HG03457 (cell line): ENCODE data around the gene BRSK2.

Experiments
- ATAC-seq: cut with Tn5 transposase; IDR thresholded peaks from one replicate; pipeline ENCODE4 v1.9.1; 2021; ENCODE audit warnings: moderate number of reproducible peaks; ENCODE audit not compliant: unreplicated experiment

BRSK2 gene

GRCh38 chr11:1375161-1375954, 14.4 kb upstream of the BRSK2 start:
- no peak for ATAC-seq

DNA sequence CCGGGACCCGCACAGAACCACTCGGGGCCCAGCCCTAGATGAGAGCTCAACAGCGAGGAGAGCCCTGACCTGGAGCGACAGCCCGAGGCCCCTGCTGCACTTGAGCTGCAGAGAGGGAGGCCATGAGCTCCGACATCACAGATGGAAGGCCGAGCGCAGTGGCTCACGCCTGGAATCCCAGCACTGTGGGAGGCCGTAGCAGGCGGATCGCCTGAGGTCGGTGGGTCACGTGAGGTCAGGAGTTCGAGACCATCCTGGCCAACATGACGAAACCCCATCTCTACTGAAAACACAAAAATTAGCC, 13.8 kb upstream of the BRSK2 start:
- no peak for ATAC-seq

DNA sequence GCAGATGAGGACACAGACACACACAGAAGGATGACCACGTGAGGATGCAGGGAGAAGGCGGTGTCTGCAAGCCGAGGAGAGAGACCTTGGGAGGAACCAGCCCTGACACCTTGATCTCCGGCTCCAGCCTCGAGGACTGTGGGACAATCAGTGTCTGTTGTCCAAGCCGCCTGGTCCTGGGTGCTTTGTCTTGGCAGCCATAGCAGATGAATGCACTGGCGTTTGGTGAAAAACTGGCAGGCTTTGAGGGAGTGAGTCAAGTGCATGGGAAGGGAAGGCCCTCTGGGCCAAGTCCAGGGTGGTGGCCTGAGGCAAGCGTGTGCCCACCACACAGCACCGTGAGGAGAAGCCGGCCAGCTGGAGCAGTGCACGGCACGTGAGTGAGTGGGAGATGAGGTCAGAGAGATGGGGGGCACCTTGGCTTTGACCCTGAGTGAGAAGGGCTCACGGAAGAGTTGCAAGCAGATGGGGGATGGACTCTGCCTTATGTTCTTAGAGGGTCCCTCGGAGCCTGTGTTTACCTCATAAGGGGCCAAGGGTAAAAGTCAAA, 12.4 kb upstream of the BRSK2 start:
- no peak for ATAC-seq

DNA sequence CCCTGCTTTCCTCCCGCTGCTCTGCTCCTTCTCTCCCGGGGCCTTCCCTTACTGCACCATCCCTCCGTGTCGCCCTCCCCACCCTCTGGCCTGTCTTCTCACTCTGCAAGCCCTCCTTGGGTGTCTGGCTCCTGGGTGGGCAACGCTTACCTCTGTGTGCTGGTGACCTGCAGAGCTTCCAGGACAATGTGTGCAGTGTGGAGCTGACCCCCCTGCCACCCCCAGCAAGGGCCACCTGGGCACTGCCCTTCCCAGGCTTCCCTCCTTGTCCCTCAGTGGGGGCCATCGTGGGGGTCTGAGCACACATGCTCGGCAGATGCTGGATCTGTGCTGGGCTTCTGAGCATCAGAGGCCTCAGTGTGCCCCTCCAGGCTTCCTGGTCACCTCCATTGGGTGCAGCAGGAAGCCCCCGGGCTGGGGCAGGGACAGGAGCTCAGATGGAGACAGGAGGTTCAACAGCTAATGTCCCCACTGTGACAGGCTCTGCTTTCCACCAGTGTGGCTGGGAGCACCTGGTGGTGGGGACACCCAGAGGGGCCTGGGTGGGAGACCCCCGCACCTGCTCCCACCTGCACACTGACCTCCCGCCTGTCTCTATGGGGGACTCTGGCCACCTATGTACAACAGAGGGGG, 7.8 kb upstream of the BRSK2 start:
- ATAC-seq: no peak

DNA sequence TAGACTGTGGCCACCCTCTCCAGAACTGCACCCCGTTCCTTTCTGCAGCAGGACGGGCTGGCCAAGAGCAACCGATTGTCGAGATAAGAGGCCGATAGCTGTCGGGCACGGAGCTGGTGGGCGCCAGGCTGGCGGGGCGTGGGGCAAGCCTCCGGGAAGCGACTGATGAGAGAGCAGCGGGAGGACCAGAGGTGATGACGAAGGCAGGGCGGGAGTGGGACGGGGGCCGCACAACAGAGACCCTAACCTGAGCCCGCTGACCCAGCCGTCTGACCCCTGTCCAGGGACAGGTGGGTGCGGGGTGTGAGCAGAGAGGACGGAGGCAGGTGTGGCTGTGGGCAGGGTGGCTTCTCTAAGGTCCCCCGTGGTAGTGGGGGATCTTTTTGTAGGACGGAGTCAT, 7.3 kb upstream of the BRSK2 start:
- ATAC-seq: no peak

DNA sequence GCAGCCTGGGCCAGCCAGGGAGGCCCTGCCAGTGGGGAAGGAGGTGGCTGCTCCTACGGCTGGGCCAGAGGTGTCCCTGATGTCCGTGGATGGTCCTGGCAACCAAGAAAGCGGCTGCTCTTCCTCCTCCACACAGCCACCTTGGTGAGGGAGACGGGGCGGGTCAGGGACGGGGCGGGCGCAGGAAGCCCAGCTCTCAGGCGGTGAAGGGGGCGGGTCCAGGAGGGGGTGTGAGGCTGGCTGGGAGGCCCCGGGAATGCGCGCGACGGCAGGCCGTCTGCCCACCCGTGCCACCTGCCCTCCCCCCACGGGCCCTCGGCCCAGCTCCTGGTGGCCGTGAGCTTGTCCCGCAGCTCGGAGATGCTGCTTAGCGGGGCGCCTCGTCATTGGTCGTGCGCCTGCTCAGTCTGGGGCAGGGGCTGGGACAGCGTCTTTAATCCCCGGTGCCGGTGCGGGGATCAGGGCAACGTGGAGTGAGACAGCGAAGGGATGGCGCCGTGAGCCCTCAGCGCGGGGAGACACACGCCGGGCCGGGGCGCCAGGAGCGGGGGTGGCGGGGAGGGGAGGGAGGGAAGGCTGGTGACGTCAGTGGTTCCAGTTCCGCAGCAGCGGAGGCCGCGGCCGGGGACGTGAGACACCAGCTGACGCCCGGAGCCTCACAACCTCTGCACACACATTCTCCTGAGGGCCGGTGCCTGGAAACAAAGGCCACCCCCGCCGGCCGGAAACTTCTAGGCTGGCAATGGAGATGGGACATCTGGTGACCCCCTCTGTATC, 6.7 kb upstream of the BRSK2 start:
- ATAC-seq: no peak

GRCh38 chr11:1384199-1384970, 5.3 kb upstream of the BRSK2 start:
- ATAC-seq: no peak

- no peak for ATAC-seq
Observed at GRCh38 chr11:1387521-1387920, 2.2 kb upstream of the BRSK2 start.

DNA sequence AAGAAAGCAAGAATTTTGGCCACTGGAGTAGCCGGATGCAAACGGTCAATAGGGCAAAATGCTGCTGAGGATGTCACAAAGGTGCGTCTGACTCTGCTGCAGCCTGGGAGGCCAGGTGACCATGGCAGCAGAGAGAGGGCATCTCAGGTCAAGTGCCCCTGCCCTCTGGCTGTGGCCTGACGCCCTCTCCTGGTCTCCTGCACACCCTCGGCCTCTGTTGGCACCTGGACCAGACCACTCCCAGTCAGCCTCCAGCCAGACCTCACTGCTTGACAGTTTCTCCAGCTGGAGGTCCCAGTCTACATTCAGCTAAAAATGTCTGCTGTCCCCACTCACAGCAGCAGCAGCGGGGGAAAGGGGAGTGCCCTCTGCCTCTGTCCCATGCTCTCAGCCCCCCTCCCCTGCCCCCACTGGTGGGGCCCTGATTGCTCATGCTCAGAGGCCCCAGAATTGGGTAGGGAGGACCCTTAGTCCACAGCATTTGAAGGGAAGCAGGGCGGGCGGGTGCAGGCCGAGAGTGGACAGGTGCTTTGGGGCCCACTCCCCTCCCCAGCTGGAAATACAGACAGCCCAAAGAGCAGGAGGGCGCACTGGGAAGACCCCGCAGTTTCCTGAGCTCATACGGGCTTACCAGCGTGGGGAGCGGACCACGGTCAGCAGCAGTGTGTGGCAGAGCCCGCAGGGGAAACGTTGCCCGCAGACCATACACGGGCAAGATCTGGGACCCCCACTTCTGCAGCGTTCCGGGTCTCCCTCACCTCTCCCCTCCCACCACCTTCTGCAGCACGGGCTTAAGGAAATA, 1.6 kb upstream of the BRSK2 start:
- ATAC-seq: no peak

DNA sequence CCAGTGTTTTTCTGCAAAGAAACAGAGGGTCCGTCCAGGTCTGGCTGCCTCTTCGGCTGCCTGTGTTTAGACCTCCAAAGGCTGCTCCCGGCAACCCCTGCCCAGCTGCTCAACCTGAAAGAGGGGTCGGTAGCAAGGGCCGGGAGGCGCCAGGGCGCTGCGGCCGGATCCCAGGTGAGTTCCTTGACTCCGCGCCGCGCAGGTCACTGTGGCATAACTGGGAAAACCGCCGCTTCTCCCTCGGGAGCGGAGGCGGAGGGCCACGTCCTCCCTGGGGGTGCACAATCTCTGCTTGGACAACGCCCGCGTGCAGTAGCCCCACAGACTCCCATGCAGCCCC, 1.0 kb upstream of the BRSK2 start:
- ATAC-seq: no peak

GRCh38 chr11:1389103-1389931, 417 bp upstream of the BRSK2 start:
- ATAC-seq: peak; percentile 77

GRCh38 chr11:1390569-1391164, 933 bp downstream of the BRSK2 start:
- ATAC-seq: no peak

- ATAC-seq: no peak
Observed at GRCh38 chr11:1391165-1392075, 1.7 kb downstream of the BRSK2 start.

DNA sequence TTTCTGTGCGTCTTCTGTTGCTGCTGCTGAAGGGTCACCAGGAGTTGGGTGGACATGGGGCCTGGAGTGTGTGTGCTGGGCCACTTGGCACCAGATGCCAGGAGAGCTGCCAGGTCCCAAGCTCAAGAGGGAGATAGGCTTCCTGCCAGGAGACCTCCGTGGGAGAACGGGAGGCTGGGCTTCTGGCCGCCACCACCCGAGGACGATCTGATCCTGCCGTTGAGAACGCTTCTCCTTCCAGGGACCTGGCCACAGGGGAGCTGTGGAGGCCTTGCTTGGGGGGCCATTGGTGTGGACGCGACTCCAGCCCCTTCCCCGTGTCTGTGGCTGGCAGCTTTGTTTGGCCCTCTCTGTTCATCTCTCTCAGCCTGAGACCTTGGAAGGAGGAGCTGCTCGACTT, 2.4 kb downstream of the BRSK2 start:
- no peak for ATAC-seq

- ATAC-seq: no peak
Observed at GRCh38 chr11:1392561-1392960, 2.8 kb downstream of the BRSK2 start.

- ATAC-seq: no peak
Observed at GRCh38 chr11:1393038-1393710, 3.4 kb downstream of the BRSK2 start.

DNA sequence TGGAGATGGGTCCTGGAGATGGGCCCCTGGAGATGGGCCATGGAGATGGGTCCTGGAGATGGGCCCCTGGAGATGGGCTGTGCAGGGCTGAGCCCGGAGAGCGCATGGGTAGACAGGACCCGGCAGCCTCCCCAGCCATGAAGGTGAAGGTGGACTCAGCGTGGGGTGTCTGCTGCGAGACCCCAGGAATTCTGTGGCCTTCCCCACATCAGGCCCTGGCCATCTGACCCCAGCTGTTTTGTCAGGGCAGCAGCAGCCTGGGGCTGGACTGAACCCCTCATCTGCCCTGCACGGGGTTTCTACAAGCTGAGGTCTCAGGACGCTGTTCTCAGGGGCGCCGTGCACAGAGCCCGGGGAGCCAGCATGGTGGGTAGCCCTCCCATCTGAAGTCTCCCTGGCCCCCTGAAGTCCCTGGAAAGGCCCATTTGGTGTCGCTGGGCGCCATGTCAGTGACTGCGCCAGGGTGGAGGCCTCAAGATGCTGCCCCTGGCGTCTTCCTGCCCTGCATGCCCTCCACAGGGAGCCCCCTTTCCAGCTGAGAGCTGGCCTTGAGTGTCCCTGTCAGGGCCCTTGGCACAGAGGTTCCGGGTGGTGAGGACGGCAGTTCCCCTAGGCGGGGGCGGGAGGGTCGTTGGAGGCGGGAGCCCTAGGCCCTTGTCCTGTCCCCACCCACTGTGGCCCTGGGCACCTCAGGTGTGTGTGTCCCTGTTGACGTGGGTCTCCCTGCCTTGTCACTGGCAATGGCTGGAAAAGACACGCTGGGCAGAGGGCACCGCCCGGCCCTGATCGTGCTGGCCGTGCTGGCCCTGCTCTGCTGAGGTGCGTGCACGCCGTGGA, 5.4 kb downstream of the BRSK2 start:
- ATAC-seq: no peak
